ENCODE results near the gene FAM229A. TPM values are rescaled to one million over a fixed set of nuclear protein-coding genes. Genes with fewer than 3 reads are reported as not detected.

The FAM229A gene
- total and polyA plus RNA-seq, 2 of the 8 experiments (the other 6 are each of a cell fraction or from before 2014, with no cell fraction given) = 4.1 to 4.2 TPM

GRCh38 chr1:32358435-32358834 lies 3.9 kb downstream of the FAM229A start:
- Histone ChIP-seq H2BK120ac (replicated peaks; ENCODE audit: low read depth, low read length) (no peak overlapping the region), H3K27me3 (replicated peaks in 1 of 4; ENCODE audit: control insufficient read depth in 3 of 4, extremely low read depth in 1 of 4, insufficient read depth in 3 of 4, low read length in 3 of 4) (peaks cover 3 to 24% (median 14%) of the 10 kb centered on the region in 4 experiments), H2AK5ac (ENCODE audit: low read depth, low read length) (no peak overlapping the region), H3K27ac (ENCODE audit: low read depth, low read length) (no peak overlapping the region), H2BK12ac (ENCODE audit: low read depth, low read length) (no peak overlapping the region), H3K9ac (replicated peaks in 1 of 4; ENCODE audit: extremely low read depth in 1 of 4, low read depth in 3 of 4, low read length in 3 of 4) (no peak overlapping the region), H3K4me3 (ENCODE audit: extremely low read depth in 1 of 4, insufficient read depth in 2 of 4, low read depth in 3 of 4, low read length in 4 of 4) (no peak overlapping the region), H4K8ac (ENCODE audit: extremely low read depth, insufficient read depth, low read length) (no peak overlapping the region), H2BK20ac (ENCODE audit: low read length) (no peak overlapping the region), H3K23me2 (ENCODE audit: low read depth, low read length) (peaks cover 9% of the 10 kb centered on the region; the same call in 1 of the 2 replicates), H3K23ac (ENCODE audit: insufficient read length) (no peak overlapping the region), H3K18ac (ENCODE audit: extremely low read depth, low read length) (no peak overlapping the region), H3K4me2 (ENCODE audit: insufficient read depth in 1 of 2, low read depth in 2 of 2, low read length in 2 of 2) (no peak overlapping the region), H3K79me2 (ENCODE audit: control insufficient read depth in 1 of 2, insufficient read depth in 2 of 2, low read length in 2 of 2) (no peaks in the 10 kb centered on the region), H2BK5ac (ENCODE audit: low read depth, low read length) (no peak overlapping the region), H3K4me1 (replicated peaks in 1 of 4; ENCODE audit: control insufficient read depth in 3 of 4, insufficient read depth in 4 of 4, low read length in 3 of 4) (peaks cover 0 to 5% (median 3%) of the 10 kb centered on the region in 4 experiments; a peak in 6 of 7 replicates), H3K79me1 (ENCODE audit: low read depth, low read length) (no peaks in the 10 kb centered on the region), H4K20me1 (replicated peaks in 1 of 2; ENCODE audit: control insufficient read depth in 1 of 2, insufficient read depth in 2 of 2, low read length in 2 of 2) (peaks cover 0 to 2% of the 10 kb centered on the region in 2 experiments), H3K56ac (replicated peaks; ENCODE audit: insufficient read length, low read depth, low read length) (no peak overlapping the region), H3K4ac (replicated peaks; ENCODE audit: insufficient read length, low read depth, low read length) (no peak overlapping the region), H3K9me3 (ENCODE audit: insufficient read depth in 2 of 2, low read depth in 1 of 2, low read length in 1 of 2) (no peaks in the 10 kb centered on the region; a peak in 1 of 4 replicates), H3K36me3 (ENCODE audit: control insufficient read depth in 2 of 4, insufficient read depth in 4 of 4, low read length in 3 of 4) (peaks cover 0 to 3% (median under 1%) of the 10 kb centered on the region in 4 experiments; a peak in 1 of 8 replicates), H3K14ac (ENCODE audit: insufficient read length) (no peak overlapping the region), H2AFZ (ENCODE audit: low read length) (no peak overlapping the region), H2BK15ac (ENCODE audit: low read length) (no peak overlapping the region), H4K91ac (replicated peaks; ENCODE audit: insufficient read length, low read length) (no peak overlapping the region), H4K5ac (ENCODE audit: insufficient read length, low read depth, low read length) (no peak overlapping the region)
- 78% methylated on average over 3 of the region's 3 CpGs; no CpG with 5 or more reads in 1 of the 2 experiments for WGBS, 2 experiments (ENCODE audit: extremely low coverage in 1 of 2, insufficient coverage in 1 of 2, insufficient read length in 1 of 2, insufficient replicate concordance in 2 of 2, low coverage in 1 of 2, low lambda C conversion rate in 2 of 2, missing lambda C conversion rate in 1 of 2)
- CTCF ChIA-PET (ENCODE audit: partially characterized antibody) = no interaction called here
- FAIRE-seq (no peak), DNase-seq (ENCODE audit: low read depth in 1 of 2, low spot score in 2 of 2) (no peak)
- POLR2A ChIA-PET (ENCODE audit: partially characterized antibody) = interaction anchor here (0.6 to 6.8 kb wide), 10 partner anchors 9 to 667 kb away, joined by 3 to 68 read pairs (median 4); partner anchors contain the start of gene BSDC1
- no peak for TF ChIP-seq RNF2 (IDR thresholded peaks at IDR 0.05; ENCODE audit: borderline replicate concordance, low read depth, low read length, missing control alignments, poor library complexity, severe bottlenecking)
- TF ChIP-seq BACH1 (IDR thresholded peaks at IDR 0.05; ENCODE audit: low read length) = no peak
- no peak for TF ChIP-seq ASH2L (IDR thresholded peaks at IDR 0.05; ENCODE audit: low read length)
